HPDE6-E6E7 (cell line): ENCODE measurements around the gene SPATA19.
"Not testable (repeated sequence)": the region's sequence is repeated elsewhere in the genome, so short reads cannot be mapped to it uniquely, and the experiment has no call there.

Experiments used
- DNase-seq: peaks from one replicate; pipeline ENCODE4 v3.0.0; 2011; ENCODE audit warnings: missing footprints; ENCODE audit errors: extremely low spot score

SPATA19 gene

DNA sequence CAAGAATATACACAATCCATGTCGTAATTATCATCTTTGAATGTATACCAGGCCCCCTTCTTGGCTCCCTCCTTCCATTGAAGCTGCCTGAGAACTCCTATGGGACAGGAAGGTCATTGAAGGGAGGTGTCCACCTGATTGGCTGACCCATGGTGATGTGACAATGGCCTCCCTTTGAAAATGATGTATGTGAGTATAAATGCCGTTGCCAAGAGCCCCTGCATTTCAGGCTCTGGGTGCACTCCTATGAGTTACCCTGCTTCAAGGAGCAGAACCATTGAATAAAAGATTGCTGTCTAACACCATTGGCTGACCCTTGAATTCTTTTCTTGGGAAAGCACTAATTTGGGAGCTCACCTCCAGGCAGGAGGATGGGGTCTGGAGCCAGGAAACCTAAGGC is at the start of gene SPATA19:
TSS of gene SPATA19 (minus strand) at position 101 of the 400 bp plus-strand sequence. CDS start at position 34, 67 bp downstream.
- DNase-seq, result no peak

- no peak for DNase-seq
Measured at GRCh38 chr11:133895061-133895479, 49.8 kb upstream of the SPATA19 start.

GRCh38 chr11:133893381-133893780 is 48.1 kb upstream of the SPATA19 start:
- DNase-seq, result no peak

DNA sequence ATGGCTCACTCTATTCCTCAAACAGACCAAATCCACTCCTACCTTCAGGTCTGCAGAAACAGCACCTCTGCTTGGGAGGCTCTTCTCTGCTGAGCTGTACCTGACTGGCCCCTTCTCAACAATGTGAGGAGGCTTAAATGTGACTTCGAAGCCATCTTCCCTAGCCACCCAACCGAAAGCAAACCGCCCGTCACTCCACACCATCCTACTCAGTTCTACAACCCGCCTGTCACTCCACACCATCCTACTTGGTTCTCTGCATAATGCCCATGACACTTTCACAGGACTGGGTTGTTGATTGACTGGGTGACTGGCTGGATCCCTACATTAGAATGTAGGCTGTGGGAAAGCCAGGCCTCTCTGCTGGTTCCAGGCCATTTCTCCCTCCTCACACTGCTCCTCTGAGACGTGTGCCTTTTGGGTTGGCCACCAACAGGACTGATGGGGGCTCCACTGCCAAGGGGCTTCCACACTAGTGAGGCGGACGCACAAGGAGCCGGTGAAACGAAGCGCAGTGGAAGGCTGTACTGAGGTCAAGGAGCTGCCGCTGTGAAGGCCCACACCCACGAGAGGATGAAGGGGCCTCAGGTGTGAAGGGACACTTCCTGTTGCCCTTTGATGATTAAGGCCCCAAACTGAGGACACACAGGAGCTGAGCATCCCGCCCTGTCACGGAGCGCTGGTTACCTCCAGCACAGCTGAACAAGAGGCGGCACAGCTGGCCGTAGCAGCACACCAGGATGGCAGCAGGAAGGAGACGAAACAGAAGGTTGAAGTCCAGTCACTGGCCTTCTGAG is 47.5 kb upstream of the SPATA19 start:
- DNase-seq, result no peak

DNA sequence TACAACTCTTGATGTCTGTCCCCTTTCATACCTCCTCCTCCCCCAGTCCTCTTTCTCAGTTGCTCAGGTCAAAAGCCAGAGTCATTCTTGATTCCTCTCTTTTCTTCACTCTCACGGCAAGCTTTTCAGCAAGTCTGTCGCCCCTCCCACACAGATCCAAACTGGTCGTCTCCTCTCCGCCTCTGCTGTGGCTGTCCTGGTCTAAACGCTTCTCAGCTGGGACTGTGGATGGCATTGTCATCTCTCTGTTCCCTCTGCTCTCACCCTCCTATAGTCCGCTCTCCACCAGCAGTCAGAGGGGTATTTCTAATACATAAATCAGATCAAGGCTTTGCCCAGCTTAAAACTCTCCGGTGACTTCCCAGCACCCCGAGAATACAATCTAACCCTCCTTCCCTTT is 46.8 kb upstream of the SPATA19 start:
- no peak for DNase-seq

DNA sequence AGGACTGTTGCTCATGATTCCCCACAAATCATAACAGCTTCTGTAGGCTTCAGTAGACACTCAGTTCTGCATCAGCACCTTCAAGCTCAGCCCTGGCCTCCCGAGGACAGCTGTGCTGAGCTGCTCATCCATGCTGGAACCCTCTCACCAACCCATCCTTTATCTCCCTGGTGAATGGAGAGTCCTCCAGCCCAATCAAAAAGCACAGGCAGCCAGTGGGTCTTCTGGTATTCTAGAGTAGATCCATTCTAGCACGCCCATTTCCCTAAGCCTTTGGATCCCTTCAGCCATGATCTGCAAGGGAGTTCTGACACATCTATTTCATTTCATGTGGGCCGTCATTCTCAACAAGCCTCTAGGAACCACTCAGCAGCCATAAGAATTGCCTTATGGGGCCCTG is 44.6 kb upstream of the SPATA19 start:
- DNase-seq, result no peak

DNA sequence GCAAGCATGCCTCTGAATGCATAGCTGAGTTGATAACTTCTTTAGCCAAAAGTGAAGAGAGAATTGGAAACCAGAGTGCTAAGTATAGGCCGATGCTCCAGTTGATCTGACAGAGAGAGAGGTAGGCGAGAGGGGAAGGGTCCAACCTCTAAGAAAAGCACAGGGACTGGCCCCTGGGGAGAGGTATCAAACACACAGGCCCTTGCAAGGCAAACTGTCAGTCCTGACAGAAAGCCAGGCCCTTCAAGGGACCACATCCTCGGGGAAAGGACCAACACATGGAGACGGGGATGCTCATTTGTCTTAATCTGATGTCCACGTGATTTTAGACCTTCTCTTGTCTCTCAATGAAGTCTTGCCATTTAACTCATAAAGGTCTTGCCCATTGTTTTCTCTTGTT is 43.9 kb upstream of the SPATA19 start:
- DNase-seq, result no peak

DNA sequence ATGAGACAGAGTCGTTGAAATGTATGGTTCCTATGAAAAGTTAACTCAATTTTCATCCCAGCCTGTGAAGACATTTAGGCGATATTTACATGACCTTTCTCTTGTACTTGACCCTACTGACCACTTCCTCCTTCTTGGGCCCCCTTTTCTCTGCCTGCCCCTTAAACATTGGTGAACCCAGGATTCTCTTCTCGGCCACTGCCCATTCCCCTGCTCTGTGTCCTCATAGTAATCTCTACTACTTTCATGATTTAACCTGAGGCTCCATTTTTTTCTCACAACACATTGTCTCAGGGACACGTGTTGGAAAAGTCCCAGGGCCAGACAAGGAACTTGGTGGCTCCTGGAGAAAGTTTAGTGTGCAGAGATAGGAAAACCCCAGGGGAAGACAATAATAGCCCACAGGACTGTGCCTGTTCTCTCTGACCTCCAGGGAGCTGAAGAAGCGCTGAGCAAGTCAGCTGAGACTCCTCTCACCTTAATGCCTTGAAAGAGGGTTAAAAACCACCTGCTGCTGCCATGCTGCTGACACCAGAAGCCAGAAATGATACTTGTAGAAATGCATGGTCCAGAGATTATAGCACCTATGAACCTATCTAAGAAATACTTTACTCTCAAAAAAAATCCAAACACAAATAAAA is 42.5 kb upstream of the SPATA19 start:
- no peak for DNase-seq

- DNase-seq, result no peak
Measured at GRCh38 chr11:133886029-133886428, 40.7 kb upstream of the SPATA19 start.

DNA sequence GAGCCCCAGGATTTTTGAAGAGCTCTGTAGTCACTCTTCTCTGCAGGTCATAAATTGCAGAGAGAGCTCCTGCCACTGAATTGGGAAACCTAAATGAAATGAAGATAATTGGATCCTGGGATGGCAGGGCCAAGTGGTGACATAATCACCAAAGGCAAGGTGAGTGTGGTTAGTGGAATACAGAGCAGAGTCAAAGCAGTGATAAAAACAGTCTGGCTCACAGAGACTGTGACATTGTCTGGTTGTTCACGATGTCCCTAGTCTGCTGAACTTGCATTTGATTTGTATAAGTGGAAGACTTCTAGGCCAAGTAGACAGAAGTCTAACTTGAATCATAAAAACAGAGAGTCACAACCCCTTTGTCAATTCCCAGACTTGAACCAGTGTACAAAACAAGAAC is 26.8 kb upstream of the SPATA19 start:
- DNase-seq, result no peak

DNA sequence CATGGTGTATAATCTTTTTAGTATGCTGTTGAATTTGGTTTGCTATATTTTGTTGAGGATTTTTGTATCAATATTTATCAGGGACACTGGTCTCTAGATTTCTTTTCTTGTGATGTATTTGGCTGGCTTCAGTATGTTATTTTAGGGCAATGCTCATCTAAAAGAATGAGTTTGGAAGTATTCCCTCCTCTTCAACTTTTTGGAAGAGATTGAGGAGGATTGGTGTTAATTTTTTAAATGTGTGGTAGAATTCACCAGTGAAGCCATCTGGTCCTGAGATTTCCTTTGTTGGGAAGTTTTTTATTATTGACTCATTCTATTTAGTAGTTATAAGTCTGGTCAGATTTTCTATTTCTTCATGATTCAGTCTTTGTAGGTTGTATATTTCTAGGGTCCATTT is 22.1 kb upstream of the SPATA19 start:
- DNase-seq, result no peak

DNA sequence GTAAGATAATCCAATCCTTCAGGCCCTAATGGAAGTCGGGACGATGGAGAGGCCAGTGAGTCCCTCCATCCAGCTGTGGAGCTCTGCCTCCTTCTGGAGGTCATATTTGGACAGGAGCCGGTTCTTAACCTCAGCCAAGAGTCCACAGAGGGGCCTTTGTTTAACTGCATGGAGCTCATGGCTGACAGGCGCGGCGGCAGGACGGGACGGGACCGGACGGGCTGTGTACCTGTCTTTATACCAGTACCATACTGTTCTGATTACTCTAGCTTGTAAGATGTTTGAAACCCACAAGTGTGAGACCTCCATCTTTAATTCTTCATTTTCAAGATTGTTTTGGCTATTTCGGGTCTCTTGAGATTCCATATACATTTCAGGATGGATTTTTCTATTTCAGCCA is 20.2 kb upstream of the SPATA19 start:
- no peak for DNase-seq

DNA sequence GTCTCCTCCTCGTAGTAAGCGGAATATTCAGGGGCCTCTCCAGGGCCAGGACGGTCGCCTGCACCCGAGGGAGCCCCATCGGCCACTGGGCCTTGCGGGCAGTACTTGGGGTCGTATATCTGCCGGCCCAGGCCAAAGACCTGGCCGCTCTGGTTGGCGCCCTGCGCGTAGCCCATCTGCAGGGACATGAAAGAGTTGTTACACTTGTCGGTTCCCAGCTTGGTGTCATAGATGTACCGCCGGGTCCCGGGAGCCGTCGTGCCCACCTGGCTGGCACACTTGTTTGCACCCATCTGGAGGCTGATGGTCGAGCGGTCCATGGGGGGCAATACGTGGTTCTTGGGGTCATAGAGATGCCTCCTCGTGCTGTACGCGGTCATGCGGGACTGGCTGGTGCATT is 19.4 kb upstream of the SPATA19 start:
- no peak for DNase-seq

DNA sequence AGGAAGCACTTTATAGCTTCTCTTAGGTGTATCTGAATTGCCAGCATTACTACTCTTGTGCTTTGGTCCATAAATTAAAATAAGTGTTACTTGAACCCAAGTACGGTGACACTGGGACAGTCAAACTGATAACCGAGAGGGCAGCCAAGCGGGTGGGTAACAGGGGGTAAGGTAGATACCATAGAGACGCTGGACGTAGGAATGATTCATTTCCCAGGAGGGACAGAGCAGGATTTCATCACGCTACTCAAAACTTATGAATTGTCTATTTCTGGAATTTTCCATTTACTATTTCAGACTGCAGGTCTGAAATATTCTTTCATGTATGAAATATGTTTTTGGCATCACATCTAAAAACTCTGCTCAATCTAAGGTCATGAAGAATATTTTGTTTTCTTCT is 14.8 kb upstream of the SPATA19 start:
- DNase-seq, result no peak

DNA sequence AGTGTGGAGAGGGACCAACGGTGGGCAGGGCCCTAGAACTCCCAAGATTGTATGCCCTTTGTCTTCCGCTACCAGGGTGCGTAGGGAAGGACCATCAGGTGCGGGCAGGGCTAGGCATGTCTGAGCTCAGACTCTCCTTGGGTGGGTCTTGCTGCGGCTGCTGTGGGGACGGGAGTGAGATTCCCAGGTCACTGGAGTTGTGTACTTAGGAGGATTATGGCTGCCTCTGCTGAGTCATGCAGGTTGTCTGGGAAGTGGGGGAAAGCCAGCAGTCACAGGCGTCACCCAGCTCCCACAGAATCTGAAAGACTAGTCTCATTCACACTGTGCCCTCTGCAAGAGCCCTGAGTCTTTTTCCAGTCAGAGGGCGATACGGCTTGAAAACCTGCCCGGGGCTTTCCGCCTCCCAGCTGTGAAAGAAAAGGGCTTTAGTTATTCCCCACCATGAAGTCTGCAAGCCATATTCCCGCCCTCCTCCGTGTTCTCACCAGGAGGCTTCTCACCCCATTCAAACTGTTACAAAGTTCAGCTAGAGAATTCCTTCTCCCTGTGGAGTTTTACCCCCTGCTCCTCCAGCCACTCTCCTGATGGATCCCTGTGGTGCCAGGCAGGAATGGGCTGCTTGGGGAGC is 9.1 kb upstream of the SPATA19 start:
- DNase-seq, result not testable (repeated sequence)

- DNase-seq, result no peak
Measured at GRCh38 chr11:133844217-133844616, 1.1 kb downstream of the SPATA19 start.

DNA sequence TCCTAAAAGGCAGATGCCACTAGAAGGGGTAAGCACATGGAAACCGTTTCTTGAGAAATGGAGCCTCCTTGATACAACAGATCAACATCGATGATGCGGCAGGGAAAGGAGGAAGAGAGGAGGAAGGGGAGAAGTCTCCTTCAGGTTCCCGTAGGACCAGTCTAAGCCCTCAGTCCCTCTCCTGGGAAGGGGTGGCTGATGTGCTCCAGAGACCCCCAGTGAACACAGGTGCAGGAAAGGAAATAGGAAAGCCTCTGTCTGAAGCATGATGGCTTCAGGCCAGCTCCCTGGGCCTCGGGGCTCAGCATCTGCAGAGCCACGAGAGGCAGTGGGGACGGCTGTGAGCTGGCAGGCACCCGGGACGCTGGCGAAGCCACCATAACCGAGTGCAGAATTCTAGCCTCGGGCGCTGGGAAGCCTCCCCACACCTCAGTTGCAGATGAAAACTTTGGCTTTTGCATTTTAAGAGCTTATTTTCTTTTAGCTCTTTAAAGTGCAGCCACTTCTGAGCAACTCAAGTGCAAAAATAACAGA is 1.8 kb downstream of the SPATA19 start:
- DNase-seq, result no peak

- no peak for DNase-seq
Measured at GRCh38 chr11:133842730-133843129, 2.6 kb downstream of the SPATA19 start.

DNA sequence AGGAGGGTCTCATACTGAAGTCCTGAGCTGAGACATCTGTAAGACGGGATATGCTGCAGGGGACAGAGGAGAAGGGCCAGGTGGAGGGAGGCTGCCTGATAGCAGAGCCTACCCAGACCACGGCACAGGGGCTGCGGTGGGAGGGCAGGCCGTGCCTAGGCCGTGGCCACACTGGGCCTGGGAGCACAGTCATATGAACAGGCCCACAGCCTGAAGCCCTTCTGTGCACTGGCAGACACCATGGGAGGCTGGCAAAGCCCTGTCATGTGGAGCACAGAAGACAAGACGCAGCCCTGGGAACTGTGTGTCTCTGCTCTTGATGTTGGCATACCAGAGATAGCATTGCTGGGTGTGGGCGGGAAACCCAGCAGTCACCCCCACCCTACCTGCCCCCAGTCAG is 3.3 kb downstream of the SPATA19 start:
- DNase-seq, result no peak

DNA sequence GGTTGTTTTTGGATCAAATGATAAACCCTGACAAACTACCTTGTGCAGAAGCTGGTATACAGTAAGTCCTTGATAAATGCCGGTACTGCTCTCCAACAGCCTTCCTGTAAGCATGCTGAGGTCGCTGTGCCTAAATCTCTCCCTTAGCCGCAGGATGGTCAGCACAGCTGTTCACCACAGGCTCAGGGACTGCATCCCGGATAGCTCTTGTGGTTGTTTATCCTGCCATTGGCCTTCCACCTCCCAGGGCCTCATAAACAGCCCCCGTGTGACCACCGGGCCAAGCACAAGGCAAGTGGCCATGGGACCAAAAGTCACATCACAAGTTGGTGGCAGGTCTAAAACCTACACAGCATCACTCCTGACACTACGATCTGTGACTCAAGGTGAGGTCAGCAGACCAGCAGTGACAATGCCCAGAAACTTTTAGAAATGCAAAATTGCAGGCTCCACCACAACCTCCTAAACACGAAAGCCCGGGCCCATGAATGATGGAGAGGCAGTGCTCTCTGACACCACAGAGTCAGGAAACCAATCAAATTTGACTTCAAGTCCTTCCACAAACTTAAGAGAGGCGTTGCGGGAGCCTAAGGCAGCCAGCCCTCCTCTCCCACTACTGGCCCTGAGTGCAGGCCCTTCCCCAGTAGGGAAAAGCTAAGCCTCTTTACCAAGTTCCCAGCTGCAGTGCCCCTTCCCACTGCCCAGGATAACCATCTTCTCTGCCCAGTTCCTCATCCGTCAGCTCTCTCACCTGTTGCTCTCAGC is 3.9 kb downstream of the SPATA19 start:
- DNase-seq, result no peak

- DNase-seq, result no peak
Measured at GRCh38 chr11:133840479-133840941, 4.8 kb downstream of the SPATA19 start.
